ENCODE measurements around the gene HS2ST1. TPM values are rescaled to one million over a fixed set of nuclear protein-coding genes. Genes with fewer than 3 reads are reported as not detected.
"Not testable (repeated sequence)": the region's sequence is repeated elsewhere in the genome, so short reads cannot be mapped to it uniquely, and the experiment has no call there.

HS2ST1 gene
- total RNA-seq, 1 donor from 2014 or later, result 12.1 TPM

GRCh38 chr1:86957221-86957620 is 42.8 kb downstream of the HS2ST1 start:
- intact Hi-C loops (cut with micrococcal nuclease), result loop anchor here (2.0 kb wide), 1 partner anchor 42 kb away; the partner anchor contains the start of genes HS2ST1 and SELENOF
- H3K27me3 Mint-ChIP-seq (ENCODE audit: insufficient read depth), result no peaks in the 10 kb centered on the region
- H3K4me1 Mint-ChIP-seq (ENCODE audit: low read depth), result no peaks in the 10 kb centered on the region
- H3K27ac Mint-ChIP-seq, result no peak overlapping the region
- no peaks in the 10 kb centered on the region for H3K36me3 Mint-ChIP-seq (ENCODE audit: low read depth)
- no peak for DNase-seq (ENCODE audit: low spot score)
- no peak overlapping the region for H3K4me3 Mint-ChIP-seq
- no peaks in the 10 kb centered on the region for H3K9me3 Mint-ChIP-seq

DNA sequence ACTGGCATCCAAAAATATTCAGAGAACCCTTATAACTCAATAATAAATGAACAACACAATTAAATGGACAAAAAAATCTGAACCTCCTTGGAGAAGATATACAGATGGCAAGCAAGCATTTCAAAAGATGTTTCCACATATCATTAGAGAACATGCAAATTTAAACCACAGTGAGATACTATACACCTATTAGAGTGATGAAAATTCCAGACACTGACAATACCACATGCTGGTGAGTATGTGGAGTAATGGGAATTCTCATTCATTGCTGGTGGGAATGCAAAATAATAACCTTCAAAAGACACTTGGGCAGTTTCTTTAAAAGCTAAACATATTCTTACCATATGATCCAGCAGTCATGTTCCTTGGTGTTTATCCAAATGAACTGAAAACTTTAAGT is 46.1 kb downstream of the HS2ST1 start:
- H3K36me3 Mint-ChIP-seq (ENCODE audit: low read depth), result no peaks in the 10 kb centered on the region
- no peaks in the 10 kb centered on the region for H3K9me3 Mint-ChIP-seq
- no peaks in the 10 kb centered on the region for H3K27me3 Mint-ChIP-seq (ENCODE audit: insufficient read depth)
- H3K4me1 Mint-ChIP-seq (ENCODE audit: low read depth), result no peaks in the 10 kb centered on the region
- no peak for DNase-seq (ENCODE audit: low spot score)
- H3K27ac Mint-ChIP-seq, result no peak overlapping the region
- intact Hi-C loops (cut with micrococcal nuclease), result no loop called here
- H3K4me3 Mint-ChIP-seq, result no peak overlapping the region

- H3K27ac Mint-ChIP-seq; H3K4me3 Mint-ChIP-seq; intact Hi-C loops (cut with micrococcal nuclease); H3K27me3 Mint-ChIP-seq (ENCODE audit: insufficient read depth); H3K4me1 Mint-ChIP-seq (ENCODE audit: low read depth); DNase-seq (ENCODE audit: low spot score); H3K36me3 Mint-ChIP-seq (ENCODE audit: low read depth); H3K9me3 Mint-ChIP-seq: not testable (repeated sequence)
These were observed 49.4 kb downstream of the HS2ST1 start for GRCh38 chr1:86963841-86964240.

GRCh38 chr1:86965012-86965826 is 50.8 kb downstream of the HS2ST1 start:
- Mint-ChIP-seq H3K4me3 (no peak overlapping the region), H3K9me3 (no peaks in the 10 kb centered on the region), H3K4me1 (ENCODE audit: low read depth) (no peaks in the 10 kb centered on the region), H3K27me3 (ENCODE audit: insufficient read depth) (no peaks in the 10 kb centered on the region), H3K27ac (no peak overlapping the region), H3K36me3 (ENCODE audit: low read depth) (no peaks in the 10 kb centered on the region)
- intact Hi-C loops (cut with micrococcal nuclease), result loop anchor here (1.0 kb wide), 2 partner anchors 119 to 132 kb away; no protein-coding TSS in a partner anchor
- DNase-seq (ENCODE audit: low spot score), result no peak

DNA sequence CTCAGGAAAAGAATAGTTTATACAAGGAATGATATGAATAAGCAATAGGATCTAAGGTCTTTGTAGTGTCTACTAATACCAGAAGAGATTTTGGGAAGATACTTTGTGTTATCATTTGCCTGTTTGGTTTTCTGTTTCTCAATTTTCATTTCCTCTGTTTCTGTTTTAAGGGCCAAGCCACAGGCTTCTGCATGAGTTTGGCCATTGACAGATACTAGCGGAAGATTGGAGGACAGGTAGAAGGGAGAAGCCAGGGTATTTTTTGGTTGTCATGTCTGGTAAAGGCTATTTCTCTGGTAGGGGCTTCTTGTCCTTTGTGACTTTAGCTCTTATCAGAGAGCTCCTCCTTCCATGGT is 51.4 kb downstream of the HS2ST1 start:
- H3K36me3 Mint-ChIP-seq (ENCODE audit: low read depth), result no peaks in the 10 kb centered on the region
- intact Hi-C loops (cut with micrococcal nuclease), result loop anchor here (1.0 kb wide), 2 partner anchors 118 to 133 kb away; no protein-coding TSS in a partner anchor
- no peaks in the 10 kb centered on the region for H3K9me3 Mint-ChIP-seq
- H3K27me3 Mint-ChIP-seq (ENCODE audit: insufficient read depth), result no peaks in the 10 kb centered on the region
- no peaks in the 10 kb centered on the region for H3K4me1 Mint-ChIP-seq (ENCODE audit: low read depth)
- no peak overlapping the region for H3K4me3 Mint-ChIP-seq
- no peak for DNase-seq (ENCODE audit: low spot score)
- no peak overlapping the region for H3K27ac Mint-ChIP-seq

- intact Hi-C loops (cut with micrococcal nuclease), result no loop called here
- no peak for DNase-seq (ENCODE audit: low spot score)
- H3K27me3 Mint-ChIP-seq (ENCODE audit: insufficient read depth), result no peaks in the 10 kb centered on the region
- H3K4me1 Mint-ChIP-seq (ENCODE audit: low read depth), result no peaks in the 10 kb centered on the region
- no peak overlapping the region for H3K27ac Mint-ChIP-seq
- no peak overlapping the region for H3K4me3 Mint-ChIP-seq
- H3K9me3 Mint-ChIP-seq, result no peaks in the 10 kb centered on the region
- no peaks in the 10 kb centered on the region for H3K36me3 Mint-ChIP-seq (ENCODE audit: low read depth)
These were observed 56.5 kb downstream of the HS2ST1 start for GRCh38 chr1:86970938-86971337.

GRCh38 chr1:86971778-86972177 is 57.3 kb downstream of the HS2ST1 start:
- no peak for DNase-seq (ENCODE audit: low spot score)
- Mint-ChIP-seq H3K36me3 (ENCODE audit: low read depth) (no peaks in the 10 kb centered on the region), H3K27ac (no peak overlapping the region), H3K27me3 (ENCODE audit: insufficient read depth) (no peaks in the 10 kb centered on the region), H3K4me3 (no peak overlapping the region), H3K9me3 (no peaks in the 10 kb centered on the region), H3K4me1 (ENCODE audit: low read depth) (no peaks in the 10 kb centered on the region)
- intact Hi-C loops (cut with micrococcal nuclease), result no loop called here

DNA sequence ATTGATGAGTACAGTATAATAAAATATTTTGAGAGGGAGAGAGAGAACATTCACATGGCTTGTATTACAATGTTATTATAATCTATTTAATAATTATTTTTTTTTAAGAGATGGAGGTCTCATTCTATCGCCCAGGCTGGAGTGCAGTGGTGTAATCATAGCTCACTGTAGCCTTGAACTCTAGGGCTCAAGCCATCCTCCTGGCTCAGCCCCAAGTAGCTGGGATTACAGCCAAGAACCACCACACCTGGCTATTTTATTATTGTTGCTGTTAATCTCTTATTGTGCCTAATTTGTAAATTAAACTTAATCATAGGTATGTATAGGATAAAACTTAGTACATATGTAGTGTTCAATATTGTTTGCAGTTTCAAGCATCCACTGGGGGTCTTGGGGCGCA is 57.8 kb downstream of the HS2ST1 start:
- Mint-ChIP-seq H3K9me3 (no peaks in the 10 kb centered on the region), H3K4me1 (ENCODE audit: low read depth) (no peaks in the 10 kb centered on the region), H3K27me3 (ENCODE audit: insufficient read depth) (no peaks in the 10 kb centered on the region), H3K4me3 (no peak overlapping the region), H3K36me3 (ENCODE audit: low read depth) (no peaks in the 10 kb centered on the region), H3K27ac (no peak overlapping the region)
- DNase-seq (ENCODE audit: low spot score), result no peak
- intact Hi-C loops (cut with micrococcal nuclease), result no loop called here

DNA sequence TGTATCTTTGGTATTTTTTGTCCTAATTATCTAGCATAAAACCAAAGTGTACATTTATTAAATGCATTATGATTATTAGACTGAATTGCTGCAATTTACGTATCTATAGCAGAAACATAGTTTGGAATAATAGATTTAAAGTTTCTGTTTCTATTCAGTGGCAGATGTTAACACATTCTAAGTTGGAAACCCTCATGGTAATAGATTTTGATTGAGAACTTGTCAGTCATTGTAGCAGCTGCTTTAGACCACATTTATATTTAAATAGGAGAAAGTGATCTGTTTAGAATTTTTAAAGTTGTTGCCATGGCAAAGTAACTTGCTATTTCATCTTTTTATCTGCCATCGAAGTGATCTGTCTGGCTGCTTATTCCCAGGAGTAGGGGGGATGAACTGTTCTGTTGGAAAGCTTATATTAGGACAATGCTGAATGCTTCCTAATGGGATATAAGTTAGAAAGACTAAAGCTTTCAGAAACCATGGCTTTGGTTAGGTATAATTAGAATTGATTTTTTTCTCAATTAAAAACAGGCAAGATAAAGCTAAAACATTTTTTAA is 61.6 kb downstream of the HS2ST1 start:
- Mint-ChIP-seq H3K27ac (no peak overlapping the region), H3K4me1 (ENCODE audit: low read depth) (no peaks in the 10 kb centered on the region), H3K36me3 (ENCODE audit: low read depth) (no peaks in the 10 kb centered on the region), H3K4me3 (no peak overlapping the region), H3K9me3 (no peaks in the 10 kb centered on the region), H3K27me3 (ENCODE audit: insufficient read depth) (no peaks in the 10 kb centered on the region)
- DNase-seq (ENCODE audit: low spot score), result no peak
- intact Hi-C loops (cut with micrococcal nuclease), result no loop called here

DNA sequence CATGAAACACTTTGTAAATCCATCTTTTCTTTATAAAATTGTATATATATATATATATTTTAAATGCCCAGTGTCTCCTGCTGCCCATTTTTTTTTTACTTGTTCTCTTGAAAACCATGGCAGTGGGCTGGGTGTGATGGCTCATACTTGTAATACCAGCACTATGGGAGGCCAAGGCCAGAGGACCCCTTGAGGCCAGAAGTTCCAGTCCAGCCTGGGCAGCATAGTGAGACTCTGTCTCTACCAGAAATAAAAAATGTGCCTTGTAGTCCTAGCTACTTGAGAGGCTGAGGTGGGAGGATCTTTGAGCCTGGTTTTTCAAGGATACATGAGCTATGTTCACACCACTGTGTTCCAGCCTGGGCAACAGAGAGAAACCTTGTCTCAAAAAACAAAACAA is 62.2 kb downstream of the HS2ST1 start:
- no peak for DNase-seq (ENCODE audit: low spot score)
- H3K4me3 Mint-ChIP-seq, result no peak overlapping the region

DNA sequence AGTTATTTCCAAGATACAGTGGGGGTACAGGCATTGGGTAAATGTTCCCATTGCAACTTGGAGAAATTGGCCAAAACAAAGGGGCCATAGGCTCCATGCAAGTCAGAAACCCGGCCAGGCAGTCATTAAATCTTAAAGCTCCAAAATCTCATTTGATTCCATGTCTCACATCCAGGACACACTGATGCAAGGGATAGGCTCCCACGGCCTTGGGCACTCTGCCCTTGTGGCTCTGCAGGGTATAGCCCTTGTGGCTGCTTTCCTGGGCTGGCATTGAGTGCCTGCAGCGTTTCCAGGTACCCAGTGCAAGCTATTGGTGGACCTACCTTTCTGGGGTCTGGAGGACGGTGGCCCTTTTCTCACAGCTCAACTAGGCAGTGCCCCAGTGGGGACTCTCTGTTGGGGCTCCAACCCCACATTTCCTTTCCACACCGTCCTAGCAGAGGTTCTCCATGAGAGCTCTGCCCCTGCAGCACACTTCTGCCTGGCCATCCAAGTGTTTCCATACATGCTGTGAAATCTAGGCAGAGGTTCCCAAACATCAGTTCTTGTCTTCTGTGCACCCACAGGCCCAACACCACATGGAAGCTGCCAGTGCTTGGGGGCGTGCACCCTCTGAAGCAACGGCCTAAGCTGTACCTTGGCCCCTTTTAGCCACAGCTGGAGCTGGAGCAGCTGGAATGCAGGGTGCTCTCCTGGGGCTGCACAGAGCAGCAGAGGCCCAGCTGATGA is 67.2 kb downstream of the HS2ST1 start:
- intact Hi-C loops (cut with micrococcal nuclease), result no loop called here
- Mint-ChIP-seq H3K27me3 (ENCODE audit: insufficient read depth) (no peaks in the 10 kb centered on the region), H3K4me1 (ENCODE audit: low read depth) (no peaks in the 10 kb centered on the region), H3K4me3 (no peak overlapping the region), H3K9me3 (no peaks in the 10 kb centered on the region), H3K36me3 (ENCODE audit: low read depth) (no peaks in the 10 kb centered on the region), H3K27ac (no peak overlapping the region)
- DNase-seq (ENCODE audit: low spot score), result no peak

More for the DNA sequence above, 62.2 kb downstream of the HS2ST1 start:
- Mint-ChIP-seq H3K27ac (no peak overlapping the region), H3K27me3 (ENCODE audit: insufficient read depth) (no peaks in the 10 kb centered on the region), H3K9me3 (no peaks in the 10 kb centered on the region), H3K4me1 (ENCODE audit: low read depth) (no peaks in the 10 kb centered on the region), H3K36me3 (ENCODE audit: low read depth) (no peaks in the 10 kb centered on the region)
- intact Hi-C loops (cut with micrococcal nuclease), result no loop called here

DNA sequence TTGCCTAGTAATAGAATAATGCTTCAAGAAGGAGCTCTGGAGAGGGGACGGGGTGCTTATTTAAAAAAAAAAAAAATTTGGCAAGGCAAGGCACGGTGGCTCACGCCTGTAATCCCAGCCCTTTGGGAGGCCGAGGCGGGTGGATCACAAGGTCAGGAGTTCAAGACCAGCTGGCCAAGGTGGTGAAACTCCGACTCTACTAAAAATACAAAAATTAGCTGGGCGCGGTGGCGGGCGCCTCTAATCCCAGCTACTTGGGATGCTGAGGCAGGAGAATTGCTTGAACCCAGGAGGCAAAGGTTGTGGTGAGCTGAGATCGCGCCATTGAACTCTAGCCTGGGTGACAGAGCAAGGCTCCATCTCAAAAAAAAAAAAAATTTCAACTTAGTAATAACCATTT is 69.2 kb downstream of the HS2ST1 start:
- H3K27me3 Mint-ChIP-seq (ENCODE audit: insufficient read depth); intact Hi-C loops (cut with micrococcal nuclease); H3K27ac Mint-ChIP-seq; H3K4me1 Mint-ChIP-seq (ENCODE audit: low read depth); H3K4me3 Mint-ChIP-seq; H3K36me3 Mint-ChIP-seq (ENCODE audit: low read depth); DNase-seq (ENCODE audit: low spot score); H3K9me3 Mint-ChIP-seq: not testable (repeated sequence)

GRCh38 chr1:86987446-86987845 is 73.0 kb downstream of the HS2ST1 start:
- no peaks in the 10 kb centered on the region for H3K36me3 Mint-ChIP-seq (ENCODE audit: low read depth)
- intact Hi-C loops (cut with micrococcal nuclease), result no loop called here
- H3K27ac Mint-ChIP-seq, result no peak overlapping the region
- no peak overlapping the region for H3K4me3 Mint-ChIP-seq
- H3K27me3 Mint-ChIP-seq (ENCODE audit: insufficient read depth), result no peaks in the 10 kb centered on the region
- no peaks in the 10 kb centered on the region for H3K9me3 Mint-ChIP-seq
- no peak for DNase-seq (ENCODE audit: low spot score)
- peaks cover 4% of the 10 kb centered on the region for H3K4me1 Mint-ChIP-seq (ENCODE audit: low read depth)
